ENCODE measurements around the gene LTV1. TPM values are rescaled to one million over a fixed set of nuclear protein-coding genes. Genes with fewer than 3 reads are reported as not detected.

The LTV1 gene
- total RNA-seq (2022; extraction: Qiagen RNA extraction) = 36.4 to 40.8 TPM (median 36.8 TPM) in 5 replicates

GRCh38 chr6:143842902-143843676 is at the start of gene LTV1:
TSS of gene LTV1 (plus strand) at chr6:143843338. CDS start at chr6:143843478, 140 bp downstream.

GRCh38 chr6:143864234-143864633 is 21.1 kb downstream of the LTV1 start, which contains the start of gene ZC2HC1B:
TSS of gene ZC2HC1B (plus strand) at chr6:143864474. CDS start at chr6:143864540, 66 bp downstream.

Other genes starting within 250 kb of the LTV1 start
- 3.4 to 7.8 TPM (median 5.5 TPM) in 5 replicates for gene PHACTR2, start 165.4 kb upstream of the LTV1 start, total RNA-seq (2022; extraction: Qiagen RNA extraction)
- not detected in 5 replicates for gene ZC2HC1B, start 21.1 kb downstream of the LTV1 start, total RNA-seq (2022; extraction: Qiagen RNA extraction)
- 5.1 to 8.6 TPM (median 7.4 TPM) in 5 replicates for gene PLAGL1, start 164.9 kb downstream of the LTV1 start, total RNA-seq (2022; extraction: Qiagen RNA extraction)